Activated CD8-positive, alpha-beta T cell treated with anti-CD3 and anti-CD28 coated beads, Interleukin-2, amount 10 ng/mL, durations not matched to agents 7 days and 5 days (primary cell): ENCODE measurements around the gene MEIS2. TPM values are rescaled to one million over a fixed set of nuclear protein-coding genes. Genes with fewer than 3 reads are reported as not detected.

ENCODE experiments used
- ATAC-seq: fragments of 150-1000 bp; cut with Tn5 transposase; one replicate; pipeline ENCODE4 v1.10.0; 2021; ENCODE audit warnings: moderate library complexity
- CTCF ChIA-PET: fragments of 350-600 bp; sonication (Branson Sonifier 250); formaldehyde crosslinking; loops from one replicate; lab custom pipeline; 2021; ENCODE audit warnings: antibody characterized with exemption; lab: Charles Lee
- POLR2A ChIA-PET: fragments of 350-600 bp; sonication (Branson Sonifier 250); formaldehyde crosslinking; loops from one replicate; lab custom pipeline; 2021; ENCODE audit warnings: antibody characterized with exemption; lab: Charles Lee
- DNase-seq: peaks from one replicate; pipeline ENCODE4 v3.0.0-alpha.2; 2020
- H3K27ac Mint-ChIP-seq: one replicate; pipeline ENCODE4 v1.8.0; 2021; ENCODE audit warnings: mild to moderate bottlenecking, mixed read lengths
- H3K27me3 Mint-ChIP-seq: one replicate; pipeline ENCODE4 v1.8.0; 2021; ENCODE audit warnings: low read depth, mixed read lengths
- H3K36me3 Mint-ChIP-seq: one replicate; pipeline ENCODE4 v1.8.0; 2021; ENCODE audit warnings: low read depth, mixed read lengths
- H3K4me1 Mint-ChIP-seq: one replicate; pipeline ENCODE4 v1.8.0; 2021; ENCODE audit warnings: low read depth, mixed read lengths
- H3K4me3 Mint-ChIP-seq: one replicate; pipeline ENCODE4 v1.8.0; 2021; ENCODE audit warnings: mild to moderate bottlenecking, mixed read lengths
- H3K9me3 Mint-ChIP-seq: one replicate; pipeline ENCODE4 v1.8.0; 2022; ENCODE audit warnings: mixed read lengths; ENCODE audit not compliant: insufficient read depth
- total RNA-seq, 2 experiments: library from RNA; stranded (reverse); gene quantifications; one replicate each; pipeline ENCODE4 v1.2.3, GENCODE V29; 2021

Gene MEIS2
- total RNA-seq, 2 experiments from 2014 or later = not detected

DNA sequence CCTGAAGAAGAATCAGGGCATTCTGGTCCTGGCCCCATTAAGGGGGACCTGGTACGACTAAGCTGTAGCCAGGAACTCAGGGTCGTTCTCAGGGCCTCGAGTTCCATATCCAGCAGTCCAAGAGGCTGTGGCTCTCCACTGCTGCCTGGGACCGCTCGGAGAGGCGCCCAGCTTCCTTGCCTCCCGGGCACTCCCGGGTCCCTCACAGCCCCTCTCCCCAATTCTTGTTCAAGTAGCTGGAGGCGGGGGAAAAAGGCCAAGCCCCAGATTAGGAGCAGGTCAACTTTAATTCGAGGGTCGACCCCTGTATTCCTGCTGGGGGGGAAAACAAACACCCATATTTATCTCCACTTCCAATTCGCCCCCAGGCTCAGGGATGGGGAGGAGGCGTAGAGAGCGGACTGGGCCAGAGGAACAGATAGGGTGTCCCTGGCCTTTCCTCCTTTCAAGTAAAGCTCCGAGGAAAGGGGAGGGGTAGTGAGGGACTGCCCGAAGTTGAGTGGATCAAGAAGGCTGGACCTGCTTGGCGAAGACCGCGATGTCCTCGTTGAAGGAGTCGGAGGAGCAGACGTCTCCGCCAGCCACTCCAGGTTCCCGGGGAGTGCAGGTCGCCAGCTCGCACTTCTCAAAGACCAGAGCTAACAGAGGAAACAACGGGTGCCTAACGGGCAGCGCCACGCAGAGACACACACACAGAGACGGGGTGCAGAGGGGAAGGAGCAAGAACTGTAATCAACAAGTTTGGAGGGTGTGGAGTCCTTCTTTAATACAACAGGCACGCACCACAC is 4.4 kb downstream of the MEIS2 start:
- ChIA-PET CTCF (interaction anchor here (0.6 to 1.1 kb wide), 2 partner anchors 10 to 15 kb away, joined by 3 read pairs; no protein-coding TSS in a partner anchor), POLR2A (no interaction called here)
- Mint-ChIP-seq H3K4me1 (peaks cover 30% of the 10 kb centered on the region), H3K36me3 (peaks cover 10% of the 10 kb centered on the region), H3K9me3 (peaks cover 1% of the 10 kb centered on the region), H3K27ac (no peak overlapping the region), H3K4me3 (no peak overlapping the region), H3K27me3 (peaks cover 71% of the 10 kb centered on the region)
- DNase-seq = no peak
- ATAC-seq = no peak

DNA sequence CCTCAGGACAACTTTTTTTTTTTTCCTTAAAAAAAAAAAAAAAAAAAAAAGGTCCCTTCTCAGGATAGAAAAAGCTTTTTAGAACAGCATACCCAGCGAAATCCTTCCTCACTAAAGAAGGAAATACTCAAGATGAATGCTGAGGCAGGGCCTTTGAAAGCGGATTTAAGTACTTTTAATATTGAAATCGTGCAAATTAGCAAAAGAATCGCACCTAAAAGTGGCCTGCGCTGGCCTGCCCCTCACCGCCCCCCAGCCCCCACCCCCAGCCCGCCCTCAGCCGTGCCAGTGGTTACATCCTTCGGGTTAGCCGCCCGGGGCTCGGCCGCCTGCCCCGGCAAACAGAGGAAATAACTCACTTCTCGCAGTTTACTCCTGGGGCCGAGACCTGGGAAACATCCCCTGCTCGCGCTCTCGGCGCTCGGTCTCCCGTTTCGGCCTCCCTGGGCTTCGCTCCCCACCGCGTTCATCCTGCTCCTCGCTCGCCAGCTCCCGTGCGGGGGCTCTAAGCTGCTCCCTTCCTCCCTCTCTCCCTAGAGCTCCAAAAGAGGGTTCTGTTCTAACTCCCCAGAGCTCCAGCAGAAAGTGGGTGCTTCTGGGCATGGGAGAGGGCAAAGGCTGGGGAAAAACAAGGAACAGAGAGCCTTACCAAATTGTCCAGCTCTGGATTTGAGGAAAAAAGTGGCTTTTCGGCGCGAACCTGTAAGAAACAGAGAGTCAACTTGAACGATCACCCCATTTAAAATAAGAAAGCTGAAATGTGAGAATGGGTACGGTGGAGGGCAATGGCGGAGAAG is 5.2 kb downstream of the MEIS2 start:
- ChIA-PET CTCF (interaction anchor here (0.6 to 1.1 kb wide), 2 partner anchors 9 to 16 kb away, joined by 3 read pairs; no protein-coding TSS in a partner anchor), POLR2A (no interaction called here)
- Mint-ChIP-seq H3K4me1 (peaks cover 23% of the 10 kb centered on the region), H3K27ac (no peak overlapping the region), H3K9me3 (no peaks in the 10 kb centered on the region), H3K36me3 (peaks cover 6% of the 10 kb centered on the region), H3K27me3 (peaks cover 64% of the 10 kb centered on the region), H3K4me3 (no peak overlapping the region)
- no peak for ATAC-seq
- no peak for DNase-seq

DNA sequence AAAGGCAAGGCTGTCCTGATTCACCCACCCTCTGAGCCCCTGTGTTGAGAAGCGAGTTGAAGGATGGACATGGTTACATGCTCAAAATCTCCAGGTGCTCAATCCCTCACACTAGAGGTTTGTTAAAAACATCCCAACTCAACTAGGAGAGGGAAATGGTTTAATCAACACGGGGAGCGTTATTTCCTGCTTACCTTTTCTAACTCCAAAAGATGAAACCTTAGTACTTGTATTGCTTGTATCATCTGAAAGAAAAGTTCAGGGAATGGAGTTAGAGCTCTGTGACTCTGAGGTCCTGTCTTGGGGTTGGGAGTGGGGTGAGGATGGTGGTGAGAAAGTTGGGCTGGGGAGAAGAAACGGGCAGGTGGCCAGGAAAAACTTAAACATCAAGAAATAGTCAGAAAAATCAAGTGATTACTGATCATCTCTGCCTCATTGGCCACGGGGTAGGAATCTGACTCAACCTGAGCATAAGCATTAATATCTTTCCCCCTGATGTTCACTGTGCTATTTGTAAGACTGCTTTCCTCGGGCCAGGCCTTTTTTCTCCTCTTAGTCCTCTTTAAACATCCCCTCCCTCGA is 5.9 kb downstream of the MEIS2 start:
- no peak overlapping the region for H3K27ac Mint-ChIP-seq
- H3K36me3 Mint-ChIP-seq = peaks cover 5% of the 10 kb centered on the region
- ChIA-PET CTCF (no interaction called here), POLR2A (no interaction called here)
- peaks cover 18% of the 10 kb centered on the region for H3K4me1 Mint-ChIP-seq
- DNase-seq = no peak
- no peaks in the 10 kb centered on the region for H3K9me3 Mint-ChIP-seq
- H3K27me3 Mint-ChIP-seq = peaks cover 60% of the 10 kb centered on the region
- ATAC-seq = no peak
- no peak overlapping the region for H3K4me3 Mint-ChIP-seq

DNA sequence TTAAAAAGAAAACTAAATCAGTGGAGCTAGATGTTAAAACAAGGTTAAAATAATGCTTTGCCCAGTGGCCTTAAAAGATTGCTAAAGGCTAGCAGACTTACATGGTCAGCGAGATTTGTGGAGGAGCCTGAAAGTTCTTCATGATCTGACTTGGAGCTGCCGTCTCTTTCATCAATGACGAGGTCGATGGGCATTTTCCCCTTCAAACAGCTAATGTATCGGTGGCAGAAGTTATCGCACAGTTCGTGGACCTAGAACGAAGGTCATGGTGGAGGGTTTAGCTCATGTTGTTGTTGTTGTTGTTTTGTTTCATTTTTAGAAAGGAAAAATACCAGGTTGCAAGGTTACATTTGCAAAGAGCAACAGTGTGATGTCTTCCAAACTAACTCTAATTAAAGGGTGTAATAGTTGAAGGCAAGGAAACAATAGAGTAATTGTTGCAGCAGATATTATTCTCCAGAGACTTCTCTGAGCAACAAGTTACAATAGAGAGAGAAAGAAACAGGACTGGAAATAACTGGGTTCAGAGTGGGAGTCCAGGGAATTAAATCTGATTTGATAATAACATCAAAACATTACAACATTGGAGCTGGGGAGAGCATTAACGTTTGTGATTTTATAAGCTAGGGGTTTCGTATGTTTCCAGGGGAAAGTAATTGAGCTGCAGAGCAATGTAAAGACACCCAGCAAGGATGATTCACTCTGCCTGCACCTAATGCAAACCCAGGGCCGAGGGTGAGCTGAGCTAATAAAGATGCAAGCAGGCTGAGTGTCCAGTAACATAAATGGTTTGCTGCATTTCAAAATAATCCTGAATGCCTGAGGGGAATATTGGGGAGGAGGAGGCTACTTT is 6.6 kb downstream of the MEIS2 start:
- Mint-ChIP-seq H3K9me3 (no peaks in the 10 kb centered on the region), H3K27me3 (peaks cover 54% of the 10 kb centered on the region), H3K4me3 (no peak overlapping the region), H3K27ac (no peak overlapping the region), H3K4me1 (peaks cover 13% of the 10 kb centered on the region), H3K36me3 (peaks cover 2% of the 10 kb centered on the region)
- no peak for DNase-seq
- ATAC-seq = no peak
- ChIA-PET CTCF (no interaction called here), POLR2A (no interaction called here)

DNA sequence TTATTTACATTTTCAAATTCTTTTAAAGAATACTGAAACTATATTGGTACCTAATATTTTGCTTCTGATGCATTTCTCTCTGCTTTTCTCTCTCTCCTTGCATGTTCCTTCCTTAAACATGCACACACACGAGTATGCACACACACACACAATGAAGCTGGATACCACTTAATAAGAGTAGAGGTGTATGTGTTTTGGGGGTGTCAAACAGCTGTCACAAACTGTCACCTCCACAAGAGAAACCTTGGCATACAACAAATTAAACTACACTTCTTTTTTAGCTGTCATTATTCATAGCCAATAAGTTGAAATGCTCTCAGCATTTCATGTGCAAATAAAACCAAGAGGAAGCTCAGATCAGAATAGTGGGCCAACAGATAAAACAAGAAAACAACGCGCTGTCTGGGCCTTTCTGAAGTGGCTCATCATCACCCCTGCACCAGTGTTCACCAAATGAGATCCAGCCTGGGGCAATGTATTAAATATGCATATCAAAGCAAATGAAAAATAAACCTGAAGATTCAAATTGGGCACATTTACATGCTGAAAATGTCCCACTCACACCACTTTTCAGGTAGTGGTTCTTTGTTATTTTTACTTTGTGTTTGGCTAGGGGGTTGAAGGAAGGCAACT is 9.7 kb downstream of the MEIS2 start:
- Mint-ChIP-seq H3K27ac (no peak overlapping the region), H3K36me3 (no peaks in the 10 kb centered on the region), H3K27me3 (peaks cover 26% of the 10 kb centered on the region), H3K4me3 (no peak overlapping the region), H3K4me1 (no peaks in the 10 kb centered on the region), H3K9me3 (no peaks in the 10 kb centered on the region)
- no peak for ATAC-seq
- POLR2A ChIA-PET = no interaction called here
- CTCF ChIA-PET = no interaction called here
- DNase-seq = no peak

DNA sequence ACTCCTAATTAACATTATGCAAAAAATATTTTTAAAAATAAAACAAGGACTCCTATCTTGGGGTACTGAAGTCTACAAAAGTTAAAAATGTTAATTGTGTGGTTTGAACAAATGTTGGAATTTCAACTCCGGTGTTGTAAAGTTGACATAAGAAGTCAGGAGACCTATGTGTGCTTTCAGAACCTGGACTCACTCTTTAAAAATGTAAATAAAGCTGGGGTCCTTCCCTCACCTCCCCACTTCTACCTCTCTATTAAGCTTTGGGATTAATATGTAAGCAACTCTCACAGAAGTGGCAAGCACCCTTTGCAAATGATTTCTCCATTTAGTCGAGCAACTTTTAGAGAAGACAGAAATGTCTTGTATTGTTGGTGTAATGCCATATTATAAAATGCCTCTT is 11.9 kb downstream of the MEIS2 start:
- ATAC-seq (no peak), DNase-seq (no peak)
- H3K4me3 Mint-ChIP-seq = no peak overlapping the region
- no peaks in the 10 kb centered on the region for H3K36me3 Mint-ChIP-seq
- ChIA-PET CTCF (no interaction called here), POLR2A (no interaction called here)
- no peaks in the 10 kb centered on the region for H3K4me1 Mint-ChIP-seq
- H3K27ac Mint-ChIP-seq = no peak overlapping the region
- peaks cover 8% of the 10 kb centered on the region for H3K27me3 Mint-ChIP-seq
- H3K9me3 Mint-ChIP-seq = no peaks in the 10 kb centered on the region

DNA sequence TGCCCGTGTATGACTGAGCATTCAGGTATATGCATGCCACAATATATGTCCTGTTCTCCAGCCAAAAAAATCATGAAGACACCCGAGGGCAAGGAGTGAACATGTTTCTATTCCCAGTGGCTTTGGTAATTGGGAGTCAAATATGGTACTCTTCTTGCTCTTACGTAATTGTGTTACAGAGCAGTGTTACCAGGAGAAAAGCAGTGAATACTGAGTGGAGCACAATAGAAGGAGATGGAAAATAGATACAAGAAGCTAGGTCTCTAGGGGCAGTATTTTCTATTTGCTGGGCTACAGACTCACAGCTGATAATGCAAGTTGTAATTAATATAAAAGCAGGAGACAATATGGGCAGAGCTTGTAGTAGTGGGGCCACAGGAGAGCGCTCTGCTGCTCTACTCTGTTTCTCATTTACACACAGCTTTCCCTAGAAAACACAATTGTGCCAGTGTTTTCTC is 13.2 kb downstream of the MEIS2 start:
- ChIA-PET CTCF (no interaction called here), POLR2A (no interaction called here)
- Mint-ChIP-seq H3K27ac (no peak overlapping the region), H3K9me3 (no peaks in the 10 kb centered on the region), H3K27me3 (no peaks in the 10 kb centered on the region), H3K36me3 (no peaks in the 10 kb centered on the region), H3K4me1 (no peaks in the 10 kb centered on the region), H3K4me3 (no peak overlapping the region)
- ATAC-seq (no peak), DNase-seq (no peak)

DNA sequence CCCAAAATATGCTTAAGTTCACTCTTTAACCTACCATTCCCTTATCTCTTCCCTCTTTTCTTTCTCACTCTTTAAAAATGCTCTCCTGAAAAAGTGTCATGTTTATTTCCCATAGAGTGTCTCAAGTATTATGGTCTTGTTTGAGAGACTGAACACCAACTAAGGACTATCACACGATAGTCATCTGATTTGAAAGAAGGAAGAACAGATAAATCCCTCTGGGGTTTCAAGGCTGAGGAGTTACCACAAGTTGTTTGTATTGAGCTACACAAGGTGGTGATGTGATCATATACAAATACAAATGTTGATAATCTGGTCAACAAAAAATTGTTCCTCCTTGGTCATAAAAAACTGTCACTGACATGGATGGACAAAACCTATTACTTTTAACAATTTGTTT is 13.8 kb downstream of the MEIS2 start:
- Mint-ChIP-seq H3K4me1 (no peaks in the 10 kb centered on the region), H3K36me3 (no peaks in the 10 kb centered on the region)

DNA sequence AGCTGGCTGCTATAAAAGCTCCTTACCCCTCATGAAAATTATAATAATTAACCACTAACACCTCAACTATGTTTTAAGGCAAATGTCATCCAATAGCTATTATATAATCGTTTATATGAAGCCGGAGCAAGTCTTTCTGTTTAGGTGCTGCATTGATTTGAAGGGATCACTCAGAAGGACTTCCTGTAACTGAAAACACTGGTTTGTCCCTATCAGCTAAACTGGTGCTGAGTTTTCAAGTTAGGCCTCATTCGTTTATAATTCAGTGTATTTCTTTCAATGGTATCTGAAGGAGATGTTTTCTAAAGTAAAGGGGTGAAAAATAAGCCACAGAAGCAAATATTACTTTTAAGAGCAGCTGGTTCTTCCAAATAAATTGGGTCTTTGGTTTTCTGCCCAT is 14.2 kb downstream of the MEIS2 start:
- no peaks in the 10 kb centered on the region for H3K4me1 Mint-ChIP-seq
- ATAC-seq (no peak), DNase-seq (no peak)
- CTCF ChIA-PET = interaction anchor here (0.9 kb wide), 1 partner anchor 9 kb away, joined by 3 read pairs; no protein-coding TSS in a partner anchor
- H3K4me3 Mint-ChIP-seq = no peak overlapping the region
- H3K9me3 Mint-ChIP-seq = no peaks in the 10 kb centered on the region
- H3K27ac Mint-ChIP-seq = no peak overlapping the region
- no peaks in the 10 kb centered on the region for H3K27me3 Mint-ChIP-seq
- no peaks in the 10 kb centered on the region for H3K36me3 Mint-ChIP-seq
- POLR2A ChIA-PET = no interaction called here

More for the DNA sequence above, 13.8 kb downstream of the MEIS2 start:
- Mint-ChIP-seq H3K4me3 (no peak overlapping the region), H3K9me3 (no peaks in the 10 kb centered on the region), H3K27me3 (no peaks in the 10 kb centered on the region), H3K27ac (no peak overlapping the region)
- CTCF ChIA-PET = interaction anchor here (0.9 kb wide), 1 partner anchor 9 kb away, joined by 3 read pairs; no protein-coding TSS in a partner anchor
- DNase-seq (no peak), ATAC-seq (no peak)
- POLR2A ChIA-PET = no interaction called here

DNA sequence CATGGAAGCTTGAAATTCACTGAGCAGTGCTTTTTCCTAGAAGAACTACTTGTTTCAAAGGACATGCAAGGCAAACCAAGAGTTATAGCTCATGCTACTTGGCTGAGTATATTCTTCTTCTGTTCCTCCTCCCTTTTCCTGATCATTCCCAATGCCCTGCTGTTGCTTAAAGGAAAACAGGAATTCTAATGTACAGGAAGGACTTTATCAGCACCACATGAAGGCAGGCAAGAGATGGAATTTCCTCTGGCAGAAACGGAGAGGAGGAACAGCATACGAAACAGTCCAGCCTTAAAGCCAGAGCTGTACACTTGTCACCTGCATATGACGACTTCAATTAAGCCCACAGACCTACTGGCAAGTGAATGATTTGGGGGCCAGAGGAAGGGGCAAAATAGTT is 15.7 kb downstream of the MEIS2 start:
- Mint-ChIP-seq H3K36me3 (no peaks in the 10 kb centered on the region), H3K27me3 (no peaks in the 10 kb centered on the region), H3K27ac (no peak overlapping the region), H3K4me1 (no peaks in the 10 kb centered on the region), H3K9me3 (no peaks in the 10 kb centered on the region), H3K4me3 (no peak overlapping the region)
- no peak for ATAC-seq
- CTCF ChIA-PET = no interaction called here
- POLR2A ChIA-PET = no interaction called here
- no peak for DNase-seq

DNA sequence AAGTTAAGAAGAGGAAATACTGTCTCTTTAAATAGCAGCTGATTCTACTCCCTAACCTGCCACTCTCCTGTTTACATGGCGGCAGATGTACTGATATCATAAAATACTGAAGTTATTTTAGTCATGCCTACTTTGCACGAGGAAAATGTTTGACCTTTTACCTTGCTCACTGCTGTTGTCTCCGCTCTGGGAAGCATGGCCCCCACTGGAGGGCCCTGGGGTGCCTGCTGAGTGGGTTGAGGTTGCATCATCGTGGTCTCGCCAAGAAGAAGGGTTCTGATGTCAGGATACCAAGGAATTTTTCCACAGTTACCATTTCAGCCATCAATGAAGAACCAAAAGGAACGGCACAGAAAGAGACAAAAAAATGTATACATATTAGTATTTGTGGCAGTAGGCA is 16.7 kb downstream of the MEIS2 start:
- DNase-seq = no peak
- no peaks in the 10 kb centered on the region for H3K27me3 Mint-ChIP-seq
- H3K9me3 Mint-ChIP-seq = no peaks in the 10 kb centered on the region
- ChIA-PET CTCF (no interaction called here), POLR2A (no interaction called here)
- ATAC-seq = no peak
- no peak overlapping the region for H3K27ac Mint-ChIP-seq
- no peak overlapping the region for H3K4me3 Mint-ChIP-seq
- H3K36me3 Mint-ChIP-seq = no peaks in the 10 kb centered on the region
- H3K4me1 Mint-ChIP-seq = no peaks in the 10 kb centered on the region
